ENCODE results near the gene EMILIN1. TPM values are rescaled to one million over a fixed set of nuclear protein-coding genes. Genes with fewer than 3 reads are reported as not detected.

EMILIN1 gene
- total and polyA plus RNA-seq, 2 of the 4 experiments (the other 2 are of a cell fraction): 26.5 to 95.6 TPM

GRCh38 chr2:27053321-27053720, 25.1 kb upstream of the EMILIN1 start:
- no peak overlapping the region for H3K9ac ChIP-seq (ENCODE audit: low read depth, low read length)
- H2AK9ac ChIP-seq (replicated peaks; ENCODE audit: low read depth, low read length, poor library complexity): no peak overlapping the region
- H3K4ac ChIP-seq (ENCODE audit: low read depth, low read length): no peak overlapping the region
- peaks cover 13% of the 10 kb centered on the region for H4K20me1 ChIP-seq (ENCODE audit: insufficient read depth, low read length)
- no peaks in the 10 kb centered on the region for H3K9me3 ChIP-seq (ENCODE audit: control insufficient read depth, insufficient read depth, low read length)
- in situ Hi-C loops (cut with MboI; ENCODE audit: low sequenced_read_pairs): no loop called here
- no peak overlapping the region for H2BK5ac ChIP-seq (ENCODE audit: low read depth, low read length, poor library complexity, severe bottlenecking)
- H4K5ac ChIP-seq (ENCODE audit: low read depth, low read length): no peak overlapping the region
- peaks cover 12% of the 10 kb centered on the region for H3K9me1 ChIP-seq (ENCODE audit: insufficient read depth, low read length)
- DNase-seq: no peak
- H3K27ac ChIP-seq (ENCODE audit: insufficient read depth, low read length): no peak overlapping the region
- H3K4me2 ChIP-seq (ENCODE audit: low read depth, low read length): no peak overlapping the region
- no peak overlapping the region for H3K14ac ChIP-seq (replicated peaks; ENCODE audit: low read depth, low read length)
- no peak overlapping the region for H3K56ac ChIP-seq (ENCODE audit: extremely low read depth, insufficient read depth, low read length)
- H3K36me3 ChIP-seq (ENCODE audit: control insufficient read depth, insufficient read depth, low read length): peaks cover 29% of the 10 kb centered on the region
- H3K18ac ChIP-seq (ENCODE audit: low read depth, low read length): no peak overlapping the region
- H2AFZ ChIP-seq (replicated peaks; ENCODE audit: low read length, poor library complexity): no peak overlapping the region
- H3K23ac ChIP-seq (ENCODE audit: low read depth, low read length): no peak overlapping the region
- no TSS peak for BruUV-seq (replicated peaks)
- no peak overlapping the region for H4K91ac ChIP-seq (ENCODE audit: insufficient read depth, low read depth, low read length)
- ChIA-PET CTCF (no interaction called here), POLR2A (ENCODE audit: unreplicated experiment) (no interaction called here)
- H3K27me3 ChIP-seq (ENCODE audit: control insufficient read depth, insufficient read depth, low read length): no peaks in the 10 kb centered on the region
- H2BK20ac ChIP-seq (ENCODE audit: low read depth, low read length): no peak overlapping the region
- TF ChIP-seq RCOR1 (IDR thresholded peaks at IDR 0.05; ENCODE audit: insufficient replicate concordance, low read length) (no peak), RAD21 (IDR thresholded peaks at IDR 0.05; ENCODE audit: low read length) (no peak), RFX5 (IDR thresholded peaks at IDR 0.05; ENCODE audit: low read depth, low read length) (no peak), MAFK (IDR thresholded peaks at IDR 0.05; ENCODE audit: low read depth, low read length) (no peak), SMC3 (IDR thresholded peaks at IDR 0.05; ENCODE audit: low read depth, low read length) (no peak), CHD1 (IDR thresholded peaks at IDR 0.05; ENCODE audit: low read depth, low read length) (no peak), BHLHE40 (IDR thresholded peaks at IDR 0.05; ENCODE audit: low read depth, low read length) (no peak), FOS (IDR thresholded peaks at IDR 0.05; ENCODE audit: low read depth, low read length) (no peak), MAZ (IDR thresholded peaks at IDR 0.05; ENCODE audit: borderline replicate concordance, low read depth, low read length) (no peak), MXI1 (IDR thresholded peaks at IDR 0.05; ENCODE audit: borderline replicate concordance, low read depth, low read length) (no peak)
- TF ChIP-seq, protein P1, sequence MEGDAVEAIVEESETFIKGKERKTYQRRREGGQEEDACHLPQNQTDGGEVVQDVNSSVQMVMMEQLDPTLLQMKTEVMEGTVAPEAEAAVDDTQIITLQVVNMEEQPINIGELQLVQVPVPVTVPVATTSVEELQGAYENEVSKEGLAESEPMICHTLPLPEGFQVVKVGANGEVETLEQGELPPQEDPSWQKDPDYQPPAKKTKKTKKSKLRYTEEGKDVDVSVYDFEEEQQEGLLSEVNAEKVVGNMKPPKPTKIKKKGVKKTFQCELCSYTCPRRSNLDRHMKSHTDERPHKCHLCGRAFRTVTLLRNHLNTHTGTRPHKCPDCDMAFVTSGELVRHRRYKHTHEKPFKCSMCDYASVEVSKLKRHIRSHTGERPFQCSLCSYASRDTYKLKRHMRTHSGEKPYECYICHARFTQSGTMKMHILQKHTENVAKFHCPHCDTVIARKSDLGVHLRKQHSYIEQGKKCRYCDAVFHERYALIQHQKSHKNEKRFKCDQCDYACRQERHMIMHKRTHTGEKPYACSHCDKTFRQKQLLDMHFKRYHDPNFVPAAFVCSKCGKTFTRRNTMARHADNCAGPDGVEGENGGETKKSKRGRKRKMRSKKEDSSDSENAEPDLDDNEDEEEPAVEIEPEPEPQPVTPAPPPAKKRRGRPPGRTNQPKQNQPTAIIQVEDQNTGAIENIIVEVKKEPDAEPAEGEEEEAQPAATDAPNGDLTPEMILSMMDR (conservative IDR thresholded peaks at IDR 0.05; ENCODE audit: low read depth, low read length): no peak
- TF ChIP-seq, protein P2, sequence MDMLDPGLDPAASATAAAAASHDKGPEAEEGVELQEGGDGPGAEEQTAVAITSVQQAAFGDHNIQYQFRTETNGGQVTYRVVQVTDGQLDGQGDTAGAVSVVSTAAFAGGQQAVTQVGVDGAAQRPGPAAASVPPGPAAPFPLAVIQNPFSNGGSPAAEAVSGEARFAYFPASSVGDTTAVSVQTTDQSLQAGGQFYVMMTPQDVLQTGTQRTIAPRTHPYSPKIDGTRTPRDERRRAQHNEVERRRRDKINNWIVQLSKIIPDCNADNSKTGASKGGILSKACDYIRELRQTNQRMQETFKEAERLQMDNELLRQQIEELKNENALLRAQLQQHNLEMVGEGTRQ (IDR thresholded peaks at IDR 0.05; ENCODE audit: low read depth, low read length): no peak
- no peak for ATAC-seq (ENCODE audit: low read depth)
- H3K4me3 ChIP-seq (ENCODE audit: insufficient read depth, low read depth, low read length): no peak overlapping the region
- 63% methylated on average over 4 of the region's 11 CpGs; no CpG with 5 or more reads in 1 of the 2 experiments for WGBS, 2 experiments (ENCODE audit: extremely low coverage in 2 of 2, insufficient read length in 1 of 2)
- H2BK120ac ChIP-seq (ENCODE audit: low read depth, low read length): no peak overlapping the region
- H3K79me1 ChIP-seq (ENCODE audit: low read depth in 1 of 2, low read length in 2 of 2): peaks cover 0 to 26% of the 10 kb centered on the region in 2 experiments; a peak in 2 of 4 replicates
- H2AK5ac ChIP-seq (ENCODE audit: low read depth, low read length): no peak overlapping the region
- intact Hi-C loops (cut with micrococcal nuclease): no loop called here
- no peak overlapping the region for H2BK15ac ChIP-seq (ENCODE audit: low read depth, low read length)
- no peak overlapping the region for H4K8ac ChIP-seq (ENCODE audit: low read depth in 2 of 2, low read length in 2 of 2)
- dilution Hi-C loops (cut with HindIII; ENCODE audit: low sequenced_read_pairs, unreplicated experiment): no loop called here
- H3K4me1 ChIP-seq (ENCODE audit: control insufficient read depth, insufficient read depth, low read length): peaks cover 5% of the 10 kb centered on the region

Measured in IMR-90 (cell line).